Adrenal gland (tissue), 12 donors: ENCODE results near the gene FAM163B. TPM values are rescaled to one million over a fixed set of nuclear protein-coding genes. Genes with fewer than 3 reads are reported as not detected.

Source experiments
- DNase-seq, 7 donors: peaks; one replicate each; pipeline ENCODE4 v3.0.0-alpha.2; 2019 to 2020
- H3K27ac ChIP-seq, 5 donors: fragments of 200-600 bp; sonication (generic) in 4 of 5; 1 replicate in 3 of 5; 2 replicates in 2 of 5; pipeline versions ENCODE4 v1.5.1 to v1.8.0; 2016 to 2020; ENCODE audit warnings: mild to moderate bottlenecking in 1 of 5
- H3K27me3 ChIP-seq: fragments of 200-600 bp; 2 replicates; pipeline ENCODE4 v1.8.0; 2021
- H3K36me3 ChIP-seq, 2 donors: fragments of 200-600 bp; replicated peaks in 1 of 2; 1 replicate in 1 of 2; 2 replicates in 1 of 2; pipeline versions ENCODE4 v1.5.1 to v1.8.0; 2018 to 2022
- H3K4me1 ChIP-seq, 2 donors: fragments of 200-600 bp; replicated peaks in 1 of 2; 1 replicate in 1 of 2; 2 replicates in 1 of 2; pipeline versions ENCODE4 v1.5.1 to v1.8.0; 2018 to 2021
- H3K4me3 ChIP-seq, 4 donors: fragments of 200-600 bp; sonication (generic) in 3 of 4; one replicate each; pipeline ENCODE4 v1.5.1; 2016 to 2018
- H3K9me3 ChIP-seq, 3 donors: fragments of 200-600 bp; sonication (generic) in 1 of 3; replicated peaks in 1 of 3; 1 replicate in 2 of 3; 2 replicates in 1 of 3; pipeline versions ENCODE4 v1.5.1 to v1.8.0; 2016 to 2021
- CTCF ChIP-seq, 6 experiments: fragments of 450-650 bp in 4 of 6; fragments of 200-600 bp in 2 of 6; sonication (generic) in 1 of 6; IDR thresholded peaks; 1 replicate in 5 of 6; 2 replicates in 1 of 6; pipeline versions ENCODE4 v1.5.1 to v1.8.0; 2016 to 2021; ENCODE audit warnings: antibody characterized with exemption in 6 of 6, mild to moderate bottlenecking in 2 of 6, moderate library complexity in 1 of 6
- POLR2A ChIP-seq, 2 donors: fragments of 450-650 bp; IDR thresholded peaks; one replicate each; pipeline ENCODE4 v1.6.1; 2017; ENCODE audit warnings: antibody characterized with exemption in 2 of 2, mild to moderate bottlenecking in 2 of 2, moderate library complexity in 1 of 2
- WGBS, 4 donors: extraction: QIAGEN DNeasy Blood & Tissue Kit in 2 of 4; methylation state at CpG; one replicate each; pipeline versions ENCODE4 v1.1.5 to v1.1.7; 2013 to 2017; 5-methylcytosine and 5-hydroxymethylcytosine counted together
- intact Hi-C, 2 donors: fragments of 100-400 bp; cut with DNase I; formaldehyde crosslinking; loops; one replicate each; pipeline versions ENCODE4 v1.14.1 to v1.15.0; 2022 to 2023
- polyA plus RNA-seq, 3 donors: library from polyadenylated mRNA; stranded (reverse); fragments of 200-250 nt in 2 of 3; fragments of 350-450 nt in 1 of 3; fragmentation: Illumina TruSeq in 1 of 3; extraction: RNeasy Lipid Tissue Mini Kit (QIAGEN cat#74804) in 1 of 3; gene quantifications; one replicate each; pipeline ENCODE4 v1.2.3, GENCODE V29; 2013 to 2014
- total RNA-seq, 9 donors: library from RNA; depleted of rRNA in 4 of 9; stranded (reverse); fragments of >200 nt in 4 of 9; fragments of 120-200 nt in 1 of 9; fragmentation: NEBNext Ultra II Directional in 1 of 9; extraction: Animal tissue kit (Norgen Biotek cat#: 25700) in 1 of 9; gene quantifications; one replicate each; pipeline versions ENCODE4 v1.1.0 to v1.2.4, GENCODE V29; 2013 to 2023
- donor health status: healthy with polysubstance abuse.
- donor health status: Bipolar disorder and iron deficiency.
- donor health status: DM: yes; HTN: yes; CAD: no.
- donor health status: DM: no; HTN: no; CAD: no.
- donor health status: DM: no; HTN: no; CAD: no.
- donor health status: DM: yes; HTN: yes; CAD: no.

The FAM163B gene
- total and polyA plus RNA-seq, 12 donors = 0.72 to 14.3 (median 2.5) TPM

GRCh38 chr9:133598978-133599377 lies 10.2 kb downstream of the FAM163B start:
- no peak overlapping the region for H3K4me3 ChIP-seq
- H3K27me3 ChIP-seq = no peaks in the 10 kb centered on the region
- intact Hi-C loops = loop anchor here in 1 of 2 donors (10.0 kb wide), 1 partner anchor 126 kb away; no protein-coding TSS in a partner anchor

GRCh38 chr9:133597316-133597957 lies 11.8 kb downstream of the FAM163B start:
- Histone ChIP-seq H3K9me3 (peaks cover 0 to 14% (median 0%) of the 10 kb centered on the region in 3 donors), H3K27ac (no peak overlapping the region), H3K4me3 (no peak overlapping the region), H3K4me1 (no peaks in the 10 kb centered on the region), H3K27me3 (no peaks in the 10 kb centered on the region), H3K36me3 (no peaks in the 10 kb centered on the region)
- DNase-seq = no peak
- no peak for TF ChIP-seq POLR2A (IDR thresholded peaks at IDR 0.05)
- TF ChIP-seq CTCF (IDR thresholded peaks at IDR 0.05) = no peak
- intact Hi-C loops = loop anchor here in 1 of 2 donors (10.0 kb wide), 1 partner anchor 127 kb away; no protein-coding TSS in a partner anchor
- 69 to 81% (median 76%) methylated on average over 7 of the region's 7 CpGs for WGBS, 4 donors

More at GRCh38 chr9:133598978-133599377, 10.2 kb downstream of the FAM163B start:
- DNase-seq = no peak
- WGBS, 4 donors = 78 to 85% (median 80%) methylated on average over 7 of the region's 7 CpGs
- TF ChIP-seq POLR2A (IDR thresholded peaks at IDR 0.05) (no peak), CTCF (IDR thresholded peaks at IDR 0.05) (no peak)
- peaks cover 0 to 14% (median 0%) of the 10 kb centered on the region in 3 donors for H3K9me3 ChIP-seq
- no peak overlapping the region for H3K27ac ChIP-seq
- no peaks in the 10 kb centered on the region for H3K4me1 ChIP-seq
- no peaks in the 10 kb centered on the region for H3K36me3 ChIP-seq

GRCh38 chr9:133595910-133596309 lies 13.3 kb downstream of the FAM163B start:
- intact Hi-C loops = loop anchor here in 1 of 2 donors (10.0 kb wide), 1 partner anchor 129 kb away; no protein-coding TSS in a partner anchor
- WGBS, 4 donors = 80 to 86% (median 82%) methylated on average over 7 to 8 of the region's 8 CpGs
- DNase-seq = no peak
- H3K4me3 ChIP-seq = no peak overlapping the region
- H3K27ac ChIP-seq = no peak overlapping the region
- no peaks in the 10 kb centered on the region for H3K36me3 ChIP-seq
- no peaks in the 10 kb centered on the region for H3K4me1 ChIP-seq
- TF ChIP-seq POLR2A (IDR thresholded peaks at IDR 0.05) (no peak), CTCF (IDR thresholded peaks at IDR 0.05) (no peak)
- H3K9me3 ChIP-seq = peaks cover 0 to 14% (median 0%) of the 10 kb centered on the region in 3 donors
- no peaks in the 10 kb centered on the region for H3K27me3 ChIP-seq

GRCh38 chr9:133594310-133594709 lies 14.9 kb downstream of the FAM163B start:
- H3K4me3 ChIP-seq = no peak overlapping the region
- WGBS, 4 donors = 83 to 97% (median 88%) methylated on average over 2 of the region's 2 CpGs
- H3K36me3 ChIP-seq = no peaks in the 10 kb centered on the region
- H3K27me3 ChIP-seq = no peaks in the 10 kb centered on the region
- intact Hi-C loops = loop anchor here in 1 of 2 donors (10.0 kb wide), 1 partner anchor 130 kb away; no protein-coding TSS in a partner anchor
- no peaks in the 10 kb centered on the region for H3K4me1 ChIP-seq
- TF ChIP-seq POLR2A (IDR thresholded peaks at IDR 0.05) (no peak), CTCF (IDR thresholded peaks at IDR 0.05) (no peak)
- DNase-seq = no peak
- peaks cover 0 to 14% (median 0%) of the 10 kb centered on the region in 3 donors for H3K9me3 ChIP-seq
- H3K27ac ChIP-seq = no peak overlapping the region
